H9 (cell line): ENCODE data around the gene MRFAP1. TPM values are rescaled to one million over a fixed set of nuclear protein-coding genes. Genes with fewer than 3 reads are reported as not detected.

Source experiments
- DNase-seq: peaks from one replicate; pipeline ENCODE4 v3.0.0-alpha.2; 2017
- H2AFZ ChIP-seq: one replicate; pipeline ENCODE4 v1.6.1; 2013; ENCODE audit warnings: mild to moderate bottlenecking, low read length, control low read depth, moderate library complexity
- H2AK5ac ChIP-seq: 2 replicates; pipeline ENCODE4 v1.6.1; 2013; ENCODE audit warnings: low read length, control low read depth, mixed read lengths; ENCODE audit not compliant: insufficient read length
- H2BK120ac ChIP-seq: one replicate; pipeline ENCODE4 v1.6.1; 2013; ENCODE audit warnings: low read depth, mild to moderate bottlenecking, low read length, control low read depth, inconsistent platforms; ENCODE audit not compliant: poor library complexity, severe bottlenecking
- H2BK12ac ChIP-seq: 2 replicates; pipeline ENCODE4 v1.6.1; 2013; ENCODE audit warnings: low read length, control low read depth, mixed read lengths, low read depth; ENCODE audit not compliant: insufficient read length
- H2BK15ac ChIP-seq: 2 replicates; pipeline ENCODE4 v1.6.1; 2013; ENCODE audit warnings: low read depth, low read length, control low read depth
- H2BK20ac ChIP-seq: one replicate; pipeline ENCODE4 v1.6.1; 2013; ENCODE audit warnings: low read depth, mild to moderate bottlenecking, low read length, control low read depth, inconsistent platforms; ENCODE audit not compliant: poor library complexity, severe bottlenecking
- H2BK5ac ChIP-seq: 2 replicates; pipeline ENCODE4 v1.6.1; 2013; ENCODE audit warnings: low read length, control low read depth, mixed read lengths; ENCODE audit not compliant: insufficient read length
- H3K14ac ChIP-seq: 2 replicates; pipeline ENCODE4 v1.6.1; 2013; ENCODE audit warnings: low read length, control low read depth; ENCODE audit not compliant: insufficient read depth
- H3K18ac ChIP-seq: 2 replicates; pipeline ENCODE4 v1.6.1; 2013; ENCODE audit warnings: low read depth, mild to moderate bottlenecking, mixed read lengths, low read length, control low read depth; ENCODE audit not compliant: insufficient read length
- H3K23ac ChIP-seq: 2 replicates; pipeline ENCODE4 v1.6.1; 2013; ENCODE audit warnings: low read length, control low read depth, mixed read lengths, low read depth; ENCODE audit not compliant: insufficient read length
- H3K23me2 ChIP-seq: 2 replicates; pipeline ENCODE4 v1.6.1; 2013; ENCODE audit warnings: low read depth, mild to moderate bottlenecking, mixed read lengths, low read length, control low read depth; ENCODE audit not compliant: insufficient read length, poor library complexity, severe bottlenecking
- H3K27ac ChIP-seq: 2 replicates; pipeline ENCODE4 v1.5.1; 2013; ENCODE audit warnings: low read length, control low read depth, mixed read lengths, low read depth; ENCODE audit not compliant: insufficient read length
- H3K27me3 ChIP-seq: 2 replicates; pipeline ENCODE4 v1.6.1; 2013; ENCODE audit warnings: low read length, control low read depth, inconsistent platforms; ENCODE audit not compliant: insufficient read depth
- H3K4ac ChIP-seq: 2 replicates; pipeline ENCODE4 v1.6.1; 2013; ENCODE audit warnings: low read depth, mild to moderate bottlenecking, control low read depth, inconsistent platforms, low read length, moderate library complexity
- H3K4me1 ChIP-seq: 2 replicates; pipeline ENCODE4 v1.6.1; 2013; ENCODE audit warnings: low read length, control low read depth, inconsistent platforms; ENCODE audit not compliant: insufficient read depth
- H3K4me2 ChIP-seq: 2 replicates; pipeline ENCODE4 v1.6.1; 2013; ENCODE audit warnings: low read length, control low read depth, mixed read lengths; ENCODE audit not compliant: insufficient read length, insufficient read depth
- H3K56ac ChIP-seq: 2 replicates; pipeline ENCODE4 v1.6.1; 2013; ENCODE audit warnings: low read depth, mild to moderate bottlenecking, mixed read lengths, low read length, control low read depth; ENCODE audit not compliant: insufficient read length
- H3K79me1 ChIP-seq: 2 replicates; pipeline ENCODE4 v1.6.1; 2013; ENCODE audit warnings: low read depth, mild to moderate bottlenecking, moderate library complexity, low read length, control low read depth, inconsistent platforms; ENCODE audit not compliant: insufficient read depth, poor library complexity, severe bottlenecking
- H3K79me2 ChIP-seq: 2 replicates; pipeline ENCODE4 v1.6.1; 2013; ENCODE audit warnings: low read length, control low read depth, inconsistent platforms; ENCODE audit not compliant: insufficient read depth
- H3K9ac ChIP-seq: 2 replicates; pipeline ENCODE4 v1.6.1; 2013; ENCODE audit warnings: low read length, control low read depth, mixed read lengths; ENCODE audit not compliant: insufficient read length; ENCODE audit errors: extremely low read depth
- H3K9me3 ChIP-seq: one replicate; pipeline ENCODE4 v1.6.1; 2013; ENCODE audit warnings: low read depth, low read length, inconsistent platforms; ENCODE audit not compliant: control insufficient read depth
- H3T11ph ChIP-seq: one replicate; pipeline ENCODE4 v1.6.1; 2013; ENCODE audit warnings: mild to moderate bottlenecking, low read length, control low read depth, inconsistent platforms
- H4K20me1 ChIP-seq: one replicate; pipeline ENCODE4 v1.6.1; 2013; ENCODE audit not compliant: control insufficient read depth, insufficient read length, insufficient read depth
- H4K5ac ChIP-seq: 2 replicates; pipeline ENCODE4 v1.6.1; 2013; ENCODE audit warnings: low read depth, mild to moderate bottlenecking, mixed read lengths, low read length, control low read depth; ENCODE audit not compliant: insufficient read length
- H4K8ac ChIP-seq: replicated peaks from 2 replicates; pipeline ENCODE4 v1.6.1; 2013; ENCODE audit warnings: low read length, control low read depth, mixed read lengths, low read depth; ENCODE audit not compliant: insufficient read length
- H4K91ac ChIP-seq: 2 replicates; pipeline ENCODE4 v1.6.1; 2013; ENCODE audit warnings: low read depth, mild to moderate bottlenecking, moderate library complexity, mixed read lengths, low read length, control low read depth; ENCODE audit not compliant: insufficient read length
- H3K27ac Mint-ChIP-seq, 3 experiments: 2 replicates in 2 of 3; 3 replicates in 1 of 3; pipeline ENCODE4 v1.8.0; 2020 to 2021; ENCODE audit warnings: mixed read lengths in 3 of 3, mild to moderate bottlenecking in 1 of 3, moderate library complexity in 1 of 3
- H3K27me3 Mint-ChIP-seq: 2 replicates; pipeline ENCODE4 v1.8.0; 2021; ENCODE audit warnings: low read depth, mild to moderate bottlenecking, moderate library complexity, mixed read lengths
- H3K36me3 Mint-ChIP-seq, 3 experiments: 2 replicates in 2 of 3; 3 replicates in 1 of 3; pipeline ENCODE4 v1.8.0; 2020 to 2021; ENCODE audit warnings: low read depth in 3 of 3, mixed read lengths in 3 of 3; ENCODE audit not compliant: insufficient read depth in 1 of 3
- H3K4me1 Mint-ChIP-seq, 2 experiments: 2 replicates each; pipeline ENCODE4 v1.8.0; 2020; ENCODE audit warnings: mixed read lengths in 2 of 2
- H3K4me3 Mint-ChIP-seq, 2 experiments: 2 replicates in 1 of 2; 3 replicates in 1 of 2; pipeline ENCODE4 v1.8.0; 2020 to 2021; ENCODE audit warnings: mild to moderate bottlenecking in 2 of 2, mixed read lengths in 2 of 2, moderate library complexity in 1 of 2
- H3K9me3 Mint-ChIP-seq, 2 experiments: 2 replicates in 1 of 2; 3 replicates in 1 of 2; pipeline ENCODE4 v1.8.0; 2020; ENCODE audit warnings: mild to moderate bottlenecking in 2 of 2, mixed read lengths in 2 of 2, moderate library complexity in 1 of 2
- WGBS: extraction: QIAGEN DNeasy Blood & Tissue Kit; methylation state at CpG from one replicate; pipeline ENCODE4 v1.1.7; 2013; ENCODE audit warnings: missing lambda C conversion rate, low lambda C conversion rate, mixed read lengths; ENCODE audit not compliant: insufficient read length; ENCODE audit errors: extremely low coverage; 5-methylcytosine and 5-hydroxymethylcytosine counted together
- total RNA-seq: library from RNA; stranded (reverse); gene quantifications from 2 replicates; pipeline ENCODE4 v1.2.1, GENCODE V29; 2021
- TF ChIP-seq, protein P1 (sequence below): fragments of 200-600 bp; sonication (generic); conservative IDR thresholded peaks from 3 replicates; pipeline ENCODE4 v1.8.0; 2021; ENCODE audit warnings: antibody characterized with exemption, mild to moderate bottlenecking

The MRFAP1 gene
- total RNA-seq, 1 experiment from 2014 or later: 328 TPM

DNA sequence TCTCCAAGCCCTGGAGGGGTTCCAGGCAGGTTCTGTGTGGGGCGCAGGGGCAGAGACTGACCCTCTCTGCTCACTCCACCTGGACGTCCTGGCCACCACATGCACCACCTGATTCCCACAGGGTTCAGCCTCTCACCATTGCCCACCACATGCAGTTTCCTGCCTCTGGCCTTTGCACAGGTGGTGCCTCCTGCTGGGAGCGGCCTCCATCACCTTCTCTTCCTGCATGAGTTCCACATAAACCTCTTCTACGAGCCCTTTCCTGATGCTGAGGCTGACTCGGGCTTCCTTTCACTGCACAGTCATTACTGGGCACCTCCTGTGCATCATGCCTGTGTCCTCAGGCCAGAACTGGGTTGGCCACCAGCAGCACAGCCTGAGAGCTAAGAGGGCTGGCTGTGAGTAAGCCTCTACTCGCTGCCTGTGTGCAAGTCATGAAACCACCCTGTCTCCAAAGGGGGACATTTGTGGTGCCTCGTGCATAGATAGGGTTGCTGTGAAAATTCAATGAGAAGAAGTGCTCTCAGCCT, 45.6 kb upstream of the MRFAP1 start:
- Histone ChIP-seq H2BK20ac (no peak overlapping the region), H2BK12ac (no peak overlapping the region), H3K56ac (no peak overlapping the region), H3K79me1 (no peaks in the 10 kb centered on the region), H4K8ac (no peak overlapping the region), H4K91ac (no peak overlapping the region), H3K79me2 (no peaks in the 10 kb centered on the region), H3K4me1 (no peaks in the 10 kb centered on the region), H3T11ph (no peak overlapping the region), H3K27ac (no peak overlapping the region), H2BK5ac (no peak overlapping the region), H3K4ac (no peak overlapping the region), H2BK120ac (no peak overlapping the region), H3K18ac (no peak overlapping the region), H2AFZ (no peak overlapping the region), H3K4me2 (no peak overlapping the region), H2AK5ac (no peak overlapping the region), H3K9me3 (no peaks in the 10 kb centered on the region), H3K27me3 (no peaks in the 10 kb centered on the region), H3K9ac (no peak overlapping the region), H3K23me2 (no peaks in the 10 kb centered on the region), H4K20me1 (no peaks in the 10 kb centered on the region), H3K14ac (no peak overlapping the region), H3K23ac (no peak overlapping the region), H2BK15ac (no peak overlapping the region), H4K5ac (no peak overlapping the region)
- H3K4me3 Mint-ChIP-seq: no peak overlapping the region
- peaks cover 0 to 4% (median 0%) of the 10 kb centered on the region in 3 experiments; a peak in 2 of 7 replicates for H3K36me3 Mint-ChIP-seq
- H3K9me3 Mint-ChIP-seq: no peaks in the 10 kb centered on the region; a peak in 1 of 5 replicates
- no peak overlapping the region for H3K27ac Mint-ChIP-seq
- no CpG with 5 or more reads among the region's 7 CpGs for WGBS
- H3K27me3 Mint-ChIP-seq: peaks cover 2% of the 10 kb centered on the region; the same call in 1 of the 2 replicates
- DNase-seq: no peak
- 0 out of 4 replicates have a peak, but pooled peaks cover 0 to 8% of the 10 kb centered on the region in 2 experiments for H3K4me1 Mint-ChIP-seq
- TF ChIP-seq, protein P1, sequence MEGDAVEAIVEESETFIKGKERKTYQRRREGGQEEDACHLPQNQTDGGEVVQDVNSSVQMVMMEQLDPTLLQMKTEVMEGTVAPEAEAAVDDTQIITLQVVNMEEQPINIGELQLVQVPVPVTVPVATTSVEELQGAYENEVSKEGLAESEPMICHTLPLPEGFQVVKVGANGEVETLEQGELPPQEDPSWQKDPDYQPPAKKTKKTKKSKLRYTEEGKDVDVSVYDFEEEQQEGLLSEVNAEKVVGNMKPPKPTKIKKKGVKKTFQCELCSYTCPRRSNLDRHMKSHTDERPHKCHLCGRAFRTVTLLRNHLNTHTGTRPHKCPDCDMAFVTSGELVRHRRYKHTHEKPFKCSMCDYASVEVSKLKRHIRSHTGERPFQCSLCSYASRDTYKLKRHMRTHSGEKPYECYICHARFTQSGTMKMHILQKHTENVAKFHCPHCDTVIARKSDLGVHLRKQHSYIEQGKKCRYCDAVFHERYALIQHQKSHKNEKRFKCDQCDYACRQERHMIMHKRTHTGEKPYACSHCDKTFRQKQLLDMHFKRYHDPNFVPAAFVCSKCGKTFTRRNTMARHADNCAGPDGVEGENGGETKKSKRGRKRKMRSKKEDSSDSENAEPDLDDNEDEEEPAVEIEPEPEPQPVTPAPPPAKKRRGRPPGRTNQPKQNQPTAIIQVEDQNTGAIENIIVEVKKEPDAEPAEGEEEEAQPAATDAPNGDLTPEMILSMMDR: no peak
